NCI-H526 treated with DMSO at 0.1 percent for 48 hours (cell line): ENCODE results near the gene PLB1.

Experiments used
- DNase-seq: peaks from one replicate; lab custom pipeline; 2025; lab: John Stamatoyannopoulos, UW

PLB1 gene

GRCh38 chr2:28591711-28592335, 96.0 kb downstream of the PLB1 start:
- DNase-seq, result no peak

GRCh38 chr2:28592481-28592880, 96.6 kb downstream of the PLB1 start:
- no peak for DNase-seq

GRCh38 chr2:28593160-28593755, 97.4 kb downstream of the PLB1 start:
- DNase-seq, result no peak

GRCh38 chr2:28594000-28594331, 98.1 kb downstream of the PLB1 start:
- DNase-seq, result no peak

GRCh38 chr2:28594332-28595108, 98.7 kb downstream of the PLB1 start:
- DNase-seq, result peak; percentile 63

- no peak for DNase-seq
Measured at GRCh38 chr2:28595323-28595722, 99.5 kb downstream of the PLB1 start.

- no peak for DNase-seq
Measured at GRCh38 chr2:28598484-28598883, 102.6 kb downstream of the PLB1 start.

GRCh38 chr2:28600181-28600580, 104.3 kb downstream of the PLB1 start:
- DNase-seq, result no peak

GRCh38 chr2:28601616-28602015, 105.8 kb downstream of the PLB1 start:
- DNase-seq, result no peak

GRCh38 chr2:28602136-28602660, 106.3 kb downstream of the PLB1 start:
- DNase-seq, result no peak

- no peak for DNase-seq
Measured at GRCh38 chr2:28602751-28603639, 107.1 kb downstream of the PLB1 start.

GRCh38 chr2:28603821-28604220, 108.0 kb downstream of the PLB1 start:
- DNase-seq, result no peak

GRCh38 chr2:28604284-28604843, 108.5 kb downstream of the PLB1 start:
- DNase-seq, result no peak

- DNase-seq, result no peak
Measured at GRCh38 chr2:28606986-28607441, 111.2 kb downstream of the PLB1 start.

- no peak for DNase-seq
Measured at GRCh38 chr2:28607730-28608499, 112.1 kb downstream of the PLB1 start.

GRCh38 chr2:28608500-28609424, 112.9 kb downstream of the PLB1 start:
- DNase-seq, result no peak

GRCh38 chr2:28610583-28611201, 114.8 kb downstream of the PLB1 start:
- DNase-seq, result no peak

GRCh38 chr2:28612131-28612812, 116.4 kb downstream of the PLB1 start:
- DNase-seq, result no peak

- DNase-seq, result no peak
Measured at GRCh38 chr2:28613186-28613585, 117.3 kb downstream of the PLB1 start.
